ENCODE measurements around the gene TBC1D23.

The TBC1D23 gene

DNA sequence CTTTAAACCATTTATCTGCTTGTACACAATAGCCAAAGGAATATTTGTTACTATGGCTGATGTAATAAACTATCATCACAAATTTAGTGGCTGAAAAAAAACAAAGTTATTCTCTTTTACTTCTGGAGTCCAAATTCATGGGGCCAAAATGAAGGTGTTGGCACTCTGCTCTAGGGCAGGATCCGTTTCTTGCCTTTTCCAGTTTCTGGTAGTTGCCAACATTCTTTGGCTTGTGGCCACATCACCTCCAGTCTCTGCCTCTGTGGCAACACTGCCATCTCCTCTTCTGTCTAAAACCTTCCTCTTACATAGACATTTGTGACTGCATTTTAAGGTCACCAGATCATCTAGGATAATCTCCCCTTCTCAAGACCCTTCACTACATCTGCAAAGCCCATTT, 101.1 kb downstream of the TBC1D23 start:
- H3K9ac ChIP-seq: no peak overlapping the region
- H3K27ac ChIP-seq: no peak overlapping the region
- no peak for TF ChIP-seq Cebpa-rat (IDR thresholded peaks at IDR 0.05)
- no peak overlapping the region for H3K4me3 ChIP-seq
- H3K27me3 ChIP-seq: no peaks in the 10 kb centered on the region
- H3K4me2 ChIP-seq: no peak overlapping the region
- H4K20me1 ChIP-seq: no peaks in the 10 kb centered on the region
- H3K9me3 ChIP-seq: peaks cover 5% of the 10 kb centered on the region; the same call in 1 of the 2 replicates
- H3K36me3 ChIP-seq: peaks cover 99% of the 10 kb centered on the region
- H3K4me1 ChIP-seq: no peaks in the 10 kb centered on the region

DNA sequence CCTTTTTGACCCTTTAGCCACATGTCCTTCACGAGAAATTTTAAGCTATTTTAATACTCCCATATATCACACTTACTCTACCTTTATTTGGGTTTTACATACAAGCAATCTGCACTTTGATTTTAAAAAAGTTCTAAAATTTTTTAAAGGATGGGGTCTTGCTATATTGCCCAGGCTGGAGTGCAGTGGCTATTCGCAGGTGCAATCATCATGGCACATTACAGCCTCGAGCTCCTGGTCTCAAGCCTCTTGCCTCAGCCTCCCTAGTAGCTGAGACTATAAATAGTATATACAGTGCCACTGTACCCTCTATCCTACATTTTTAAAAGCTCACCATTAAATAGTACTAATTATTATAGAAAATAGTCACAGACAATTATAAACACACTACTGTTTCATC, 103.6 kb downstream of the TBC1D23 start:
- H3K9me3 ChIP-seq: peaks cover 5% of the 10 kb centered on the region; the same call in 1 of the 2 replicates
- H3K27ac ChIP-seq: no peak overlapping the region
- H4K20me1 ChIP-seq: no peaks in the 10 kb centered on the region
- H3K4me1 ChIP-seq: no peaks in the 10 kb centered on the region
- H3K4me2 ChIP-seq: no peak overlapping the region
- no peak overlapping the region for H3K4me3 ChIP-seq
- H3K9ac ChIP-seq: no peak overlapping the region
- no peak for TF ChIP-seq Cebpa-rat (IDR thresholded peaks at IDR 0.05)
- H3K36me3 ChIP-seq: peaks cover 100% of the 10 kb centered on the region
- no peaks in the 10 kb centered on the region for H3K27me3 ChIP-seq

DNA sequence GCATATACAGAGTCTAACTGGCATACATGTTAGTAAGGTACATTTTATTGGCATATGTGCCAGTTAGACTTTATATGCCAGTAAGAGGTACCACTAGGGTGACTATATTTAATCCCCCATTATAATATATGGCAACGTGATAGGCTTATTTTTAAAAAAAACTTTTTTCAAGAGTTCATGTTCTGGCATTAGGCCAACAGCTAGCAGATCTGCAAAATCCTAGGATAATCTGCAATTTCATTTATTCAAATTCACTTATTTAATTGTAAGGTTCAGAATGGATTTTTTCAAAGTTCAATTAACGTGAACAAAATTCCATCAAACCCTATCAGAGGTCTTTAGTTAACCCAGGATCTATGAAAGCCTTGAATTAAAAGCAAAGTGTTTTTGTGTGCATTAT, 105.6 kb downstream of the TBC1D23 start:
- TF ChIP-seq Cebpa-rat (IDR thresholded peaks at IDR 0.05): no peak
- Histone ChIP-seq H3K36me3 (peaks cover 97% of the 10 kb centered on the region), H3K27ac (no peak overlapping the region)

DNA sequence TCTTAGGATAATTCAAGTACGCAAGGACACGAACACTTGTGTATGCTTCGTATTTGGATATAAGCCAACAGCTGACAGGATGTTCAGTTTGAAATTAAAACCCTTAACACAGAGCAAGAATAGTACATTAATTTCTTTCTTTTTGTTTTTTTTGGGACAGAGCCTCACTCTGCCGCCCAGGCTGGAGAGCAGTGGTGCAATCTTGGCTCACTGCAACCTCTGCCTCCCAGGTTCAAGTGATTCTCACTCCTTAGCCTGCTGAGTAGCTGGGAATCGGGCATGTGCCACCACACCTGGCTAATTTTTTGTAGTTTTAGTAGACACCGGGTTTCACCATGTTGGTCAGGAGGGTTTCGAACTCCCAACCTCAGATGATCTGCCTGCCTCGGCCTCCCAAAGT, 107.6 kb downstream of the TBC1D23 start:
- H3K4me1 ChIP-seq: no peaks in the 10 kb centered on the region
- no peaks in the 10 kb centered on the region for H3K27me3 ChIP-seq
- H3K4me2 ChIP-seq: no peak overlapping the region
- no peak for TF ChIP-seq Cebpa-rat (IDR thresholded peaks at IDR 0.05)
- H3K9ac ChIP-seq: no peak overlapping the region
- H4K20me1 ChIP-seq: no peaks in the 10 kb centered on the region
- H3K4me3 ChIP-seq: no peak overlapping the region
- peaks cover 95% of the 10 kb centered on the region for H3K36me3 ChIP-seq
- no peaks in the 10 kb centered on the region for H3K9me3 ChIP-seq
- no peak overlapping the region for H3K27ac ChIP-seq

More for the DNA sequence above, 105.6 kb downstream of the TBC1D23 start:
- Histone ChIP-seq H3K4me3 (no peak overlapping the region), H3K9me3 (peaks cover 5% of the 10 kb centered on the region; the same call in 1 of the 2 replicates), H3K9ac (no peak overlapping the region), H3K4me1 (no peaks in the 10 kb centered on the region), H3K27me3 (no peaks in the 10 kb centered on the region), H3K4me2 (no peak overlapping the region), H4K20me1 (no peaks in the 10 kb centered on the region)

DNA sequence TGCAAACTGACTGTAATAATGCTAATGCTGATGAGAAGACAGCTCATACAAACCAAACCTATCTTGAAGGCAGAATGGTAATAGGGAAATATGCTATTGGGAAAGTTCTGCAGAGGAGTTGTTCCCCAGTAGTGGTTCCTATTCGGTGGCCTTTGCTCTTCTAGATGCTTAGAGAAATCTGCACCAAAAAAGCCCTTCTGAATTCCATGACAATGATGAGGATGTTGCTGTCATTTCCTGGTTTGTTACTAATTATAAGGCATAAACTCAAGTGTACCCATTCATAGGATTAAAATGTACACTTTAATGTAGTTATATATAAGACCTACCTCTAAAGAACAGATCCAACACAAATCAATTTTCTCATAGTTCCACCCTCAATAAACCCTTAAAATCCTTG, 110.0 kb downstream of the TBC1D23 start:
- TF ChIP-seq Cebpa-rat (IDR thresholded peaks at IDR 0.05): no peak

DNA sequence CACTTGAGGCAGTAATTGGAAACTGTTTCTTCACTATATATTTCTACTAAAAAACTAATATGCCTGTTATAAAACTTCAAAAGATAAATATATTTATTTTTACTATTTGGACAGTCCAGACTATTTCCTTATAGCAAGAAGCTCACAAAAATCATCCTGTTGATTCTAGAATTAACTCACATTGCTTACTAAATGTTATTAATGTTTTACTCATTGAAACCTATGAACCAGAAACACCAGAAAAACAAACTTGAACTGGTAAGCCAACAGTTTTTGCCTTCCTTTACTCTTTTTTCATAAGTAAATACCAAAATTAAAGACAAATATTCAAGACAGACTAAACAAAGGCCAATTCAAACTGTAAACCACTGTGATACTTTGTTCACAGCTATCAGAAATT, 113.7 kb downstream of the TBC1D23 start:
- H3K4me2 ChIP-seq: no peak overlapping the region
- no peak overlapping the region for H3K4me3 ChIP-seq
- H3K27me3 ChIP-seq: no peaks in the 10 kb centered on the region
- no peaks in the 10 kb centered on the region for H3K9me3 ChIP-seq
- no peak for TF ChIP-seq Cebpa-rat (IDR thresholded peaks at IDR 0.05)
- no peak overlapping the region for H3K9ac ChIP-seq
- peaks cover 88% of the 10 kb centered on the region for H3K36me3 ChIP-seq
- no peaks in the 10 kb centered on the region for H3K4me1 ChIP-seq
- 0 out of 2 replicates have a peak, but pooled peaks cover 5% of the 10 kb centered on the region for H4K20me1 ChIP-seq
- no peak overlapping the region for H3K27ac ChIP-seq

More for the DNA sequence above, 110.0 kb downstream of the TBC1D23 start:
- Histone ChIP-seq H3K27ac (no peak overlapping the region), H3K9ac (no peak overlapping the region), H3K27me3 (no peaks in the 10 kb centered on the region), H4K20me1 (0 out of 2 replicates have a peak, but pooled peaks cover 5% of the 10 kb centered on the region), H3K4me2 (no peak overlapping the region), H3K9me3 (no peaks in the 10 kb centered on the region), H3K4me3 (no peak overlapping the region), H3K36me3 (peaks cover 90% of the 10 kb centered on the region), H3K4me1 (no peaks in the 10 kb centered on the region)
